ENCODE measurements around the gene CCDC63.
"Not testable (repeated sequence)": the region's sequence is repeated elsewhere in the genome, so short reads cannot be mapped to it uniquely, and the experiment has no call there.

The CCDC63 gene

DNA sequence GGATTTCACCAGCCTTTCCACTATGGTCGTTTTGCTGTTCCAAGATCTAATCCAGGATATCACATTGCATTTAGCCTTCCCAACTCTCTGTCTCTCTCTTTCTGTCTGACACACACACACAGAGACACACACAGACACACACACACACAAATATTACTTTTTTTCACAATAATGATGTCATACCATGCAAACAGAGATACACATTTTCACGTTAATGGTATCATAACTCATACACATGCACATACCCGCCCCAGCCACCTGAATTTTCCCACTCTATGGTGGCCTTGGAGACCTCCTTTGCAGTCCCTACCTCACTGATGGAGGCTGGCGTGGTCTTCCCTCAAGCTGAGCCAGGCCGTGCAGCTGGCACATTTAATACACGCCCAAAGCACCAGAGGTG, 80.8 kb downstream of the CCDC63 start:
- no peak for DNase-seq

DNA sequence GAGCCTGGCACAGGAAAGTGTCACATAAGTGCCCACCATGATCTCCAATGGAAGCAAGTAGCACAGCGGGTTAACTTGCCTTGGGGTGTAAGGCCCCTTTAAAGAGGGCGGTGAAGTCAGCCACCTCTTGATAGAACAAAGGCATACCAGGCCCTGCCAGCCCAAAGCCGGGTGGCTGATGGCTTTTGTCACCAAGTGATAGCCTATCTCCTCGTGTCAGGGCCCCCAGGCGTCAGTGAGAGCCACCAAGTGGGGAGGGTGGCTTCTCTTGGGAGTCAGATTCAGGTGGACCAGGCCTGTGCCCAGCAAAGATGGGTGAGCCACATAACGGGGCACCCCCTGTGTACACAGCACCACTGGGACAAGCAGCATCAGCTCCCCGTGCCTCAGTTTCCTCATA, 81.9 kb downstream of the CCDC63 start:
- DNase-seq = no peak

GRCh38 chr12:110929818-110930217, 83.0 kb downstream of the CCDC63 start:
- DNase-seq = no peak

DNA sequence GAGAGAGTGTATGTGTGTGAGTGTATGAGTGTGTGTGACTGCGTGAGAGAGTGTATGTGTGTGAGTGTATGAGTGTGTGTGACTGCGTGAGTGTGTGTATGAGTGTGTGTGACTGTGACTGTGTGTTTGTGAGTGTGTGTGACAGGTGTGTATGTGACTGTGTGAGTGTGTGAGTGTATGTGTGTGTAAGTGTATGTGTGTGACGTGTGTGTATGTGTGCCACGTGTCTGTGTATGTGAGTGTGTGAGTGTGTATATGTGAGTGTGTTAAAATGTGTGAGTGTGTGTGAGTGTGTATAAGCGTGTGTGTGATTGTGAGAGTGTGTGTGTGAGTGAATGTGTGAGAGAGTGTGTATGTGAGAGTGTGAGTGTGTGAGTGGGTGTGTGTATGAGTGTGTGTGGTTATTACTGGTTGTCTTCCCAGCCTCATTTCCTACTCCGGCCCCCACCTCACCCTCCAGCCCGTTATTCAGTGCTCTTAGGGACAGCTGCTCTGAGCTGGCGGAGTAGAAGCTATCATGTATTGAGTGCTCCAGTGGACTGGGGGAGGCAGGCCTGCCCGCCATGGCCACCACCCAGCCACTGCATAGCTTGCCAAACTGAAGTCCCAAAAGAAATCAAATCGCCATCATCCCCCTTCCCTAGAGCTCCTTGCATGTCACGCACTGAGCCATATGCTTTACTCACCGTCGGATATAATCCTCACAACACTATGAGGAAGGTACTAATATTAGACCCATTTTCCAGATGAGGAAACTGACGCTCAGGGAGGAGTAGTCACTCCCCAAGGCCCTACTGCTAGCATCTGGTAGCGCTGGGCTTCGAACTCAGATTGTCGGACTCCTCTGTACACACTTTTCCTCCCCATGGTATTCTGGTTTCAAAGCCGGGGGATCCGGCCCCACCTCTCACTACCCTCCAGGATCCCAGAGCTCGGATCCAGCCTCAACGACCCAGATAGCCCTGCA, 83.8 kb downstream of the CCDC63 start:
- no peak for DNase-seq

DNA sequence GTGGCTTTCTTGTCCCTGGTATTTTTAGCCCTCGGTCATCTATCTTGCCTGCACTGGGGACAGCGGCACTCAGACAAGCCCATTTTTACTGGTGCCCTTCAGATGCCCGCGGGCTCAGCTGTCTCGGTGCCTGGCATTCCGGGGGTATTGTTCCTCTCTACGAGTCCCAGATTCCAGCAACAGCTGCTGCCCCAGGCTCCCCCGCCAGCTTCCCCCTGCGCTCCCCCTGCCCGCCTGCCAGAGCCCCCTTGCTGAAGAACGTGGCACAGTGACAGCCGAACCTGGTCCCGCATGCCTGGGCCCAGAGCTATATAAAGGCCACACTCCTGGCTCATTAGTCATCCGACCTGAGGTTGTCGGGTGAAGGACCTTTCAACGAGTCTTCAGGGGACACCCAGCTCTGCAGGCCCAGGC, 84.5 kb downstream of the CCDC63 start:
- DNase-seq = no peak

- DNase-seq = no peak
Measured at GRCh38 chr12:110932046-110932445, 85.3 kb downstream of the CCDC63 start.

DNA sequence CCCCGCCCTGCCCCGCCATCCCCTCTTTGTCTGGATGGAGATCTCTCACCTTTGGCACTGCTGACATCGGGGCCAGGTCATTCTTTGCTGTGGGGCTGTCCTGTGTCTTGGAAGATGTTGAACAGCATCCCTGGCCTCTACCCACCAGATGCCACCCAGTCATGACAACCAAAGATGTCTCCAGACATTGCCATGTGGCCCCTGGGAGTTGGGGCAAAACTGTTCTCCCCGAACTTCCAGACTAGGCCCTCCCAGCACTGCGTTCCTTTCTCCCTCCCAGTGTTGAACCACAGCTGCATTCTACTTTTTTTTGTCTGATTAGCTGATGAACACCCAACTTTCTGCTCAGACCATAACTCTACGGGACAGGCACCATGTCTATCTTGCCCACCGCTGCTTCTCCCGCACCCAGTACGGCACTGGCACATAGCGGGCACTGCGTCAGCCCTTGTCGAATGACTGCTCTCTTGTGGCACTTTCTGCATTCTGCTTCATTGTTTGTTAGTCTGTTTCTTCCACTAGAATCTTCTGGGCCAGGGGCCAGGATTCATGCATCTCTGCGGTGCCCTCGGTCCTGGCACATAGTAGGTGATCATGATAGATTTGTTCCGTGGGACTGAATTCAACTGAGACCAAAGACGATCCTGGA, 86.7 kb downstream of the CCDC63 start:
- DNase-seq = no peak

DNA sequence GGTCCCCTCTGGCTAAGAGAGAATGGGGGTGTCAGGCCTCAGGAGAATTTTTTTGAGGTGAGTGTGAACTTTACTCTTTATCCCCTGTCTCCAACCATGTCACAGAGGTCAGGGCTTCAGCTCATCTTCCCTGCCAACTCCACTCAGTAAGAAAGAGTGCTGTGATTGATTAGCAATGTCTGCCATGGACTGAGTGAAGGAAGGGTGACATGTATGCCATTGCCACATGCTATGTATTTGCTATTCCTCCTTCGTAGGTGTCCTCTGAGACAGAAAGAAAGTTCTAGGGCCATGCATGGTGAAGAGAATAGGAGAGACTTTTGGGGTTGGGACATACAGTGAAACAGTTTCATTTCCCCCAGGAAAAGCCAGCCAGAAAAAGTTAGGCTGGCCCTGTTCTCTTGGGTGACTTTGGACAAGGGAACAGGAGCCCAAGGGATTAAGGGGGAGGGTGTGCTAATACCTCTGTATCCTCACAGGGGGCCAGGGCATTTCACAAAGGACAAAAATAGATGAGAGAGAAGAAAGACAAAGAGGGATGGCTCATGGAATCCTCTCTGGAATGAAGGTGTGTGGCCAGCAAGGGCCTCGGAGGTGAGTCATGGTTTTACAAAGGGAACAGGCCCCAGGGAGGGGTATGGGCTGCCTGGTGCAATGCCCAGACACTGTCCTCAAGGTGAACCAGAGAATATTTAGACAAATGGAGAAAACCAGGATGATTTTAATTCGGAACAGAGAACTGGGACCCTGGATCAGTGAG, 87.5 kb downstream of the CCDC63 start:
- no peak for DNase-seq

GRCh38 chr12:110935588-110935987, 88.8 kb downstream of the CCDC63 start:
- DNase-seq = no peak

DNA sequence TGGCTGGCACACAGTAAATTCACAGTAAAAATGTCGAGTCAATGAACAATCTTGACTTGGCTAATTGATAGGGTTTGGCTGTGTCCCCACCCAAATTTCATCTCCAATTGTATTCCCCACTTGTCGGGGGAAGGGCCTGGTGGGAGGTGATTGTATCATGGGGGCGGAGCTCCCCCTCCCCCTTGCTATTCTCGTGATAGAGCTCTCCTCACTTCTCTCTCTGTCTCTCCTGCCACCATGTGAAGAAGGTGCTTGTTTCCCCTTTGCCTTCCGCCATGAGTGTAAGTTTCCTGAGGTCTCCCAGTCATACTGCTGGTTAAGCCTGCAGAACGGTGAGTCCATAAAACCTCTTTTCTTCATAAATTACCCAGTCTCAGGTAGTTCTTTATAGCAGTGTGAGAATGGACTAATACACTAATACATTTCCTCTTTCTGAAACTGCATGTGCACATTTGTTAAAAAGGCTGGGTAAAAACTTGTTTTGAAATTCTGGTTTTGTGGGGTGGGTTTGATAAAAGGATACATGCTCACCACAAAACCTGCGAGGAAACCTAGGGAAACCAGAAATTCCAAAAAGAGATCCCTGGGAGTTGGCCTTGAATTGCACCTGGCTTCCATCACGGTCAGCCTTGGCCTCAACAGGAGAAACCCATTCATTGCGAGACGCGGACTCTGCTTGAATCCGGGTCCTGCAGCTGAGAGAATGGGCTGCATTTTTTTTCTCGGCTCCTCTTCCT, 89.7 kb downstream of the CCDC63 start:
- DNase-seq = no peak

DNA sequence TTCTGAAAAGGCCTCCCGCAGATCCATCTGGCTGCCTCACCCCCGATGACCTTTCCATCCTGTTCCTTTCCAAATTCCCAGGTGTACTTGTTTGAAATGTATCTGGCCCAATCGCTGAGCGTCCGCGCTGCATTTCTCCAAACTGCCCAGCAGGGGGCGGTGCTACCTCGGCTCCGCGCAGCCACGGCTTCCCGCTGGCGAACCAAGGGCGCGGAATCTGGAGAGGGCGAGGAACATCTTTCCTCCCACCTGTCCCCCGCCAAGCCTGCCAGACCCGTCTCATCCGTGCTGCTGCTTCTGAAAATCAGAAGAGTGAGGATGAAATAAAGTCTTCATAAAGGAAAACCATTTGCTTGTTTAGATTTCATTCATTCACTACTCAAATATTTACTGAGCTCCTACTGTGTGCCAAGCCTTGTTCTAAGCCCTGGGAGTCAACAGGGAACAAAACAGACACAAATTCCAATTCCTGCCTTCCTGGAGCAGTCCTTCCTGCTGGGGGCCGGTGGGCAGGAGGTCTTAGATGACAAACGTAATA, 90.4 kb downstream of the CCDC63 start:
- DNase-seq = peak; percentile 30

DNA sequence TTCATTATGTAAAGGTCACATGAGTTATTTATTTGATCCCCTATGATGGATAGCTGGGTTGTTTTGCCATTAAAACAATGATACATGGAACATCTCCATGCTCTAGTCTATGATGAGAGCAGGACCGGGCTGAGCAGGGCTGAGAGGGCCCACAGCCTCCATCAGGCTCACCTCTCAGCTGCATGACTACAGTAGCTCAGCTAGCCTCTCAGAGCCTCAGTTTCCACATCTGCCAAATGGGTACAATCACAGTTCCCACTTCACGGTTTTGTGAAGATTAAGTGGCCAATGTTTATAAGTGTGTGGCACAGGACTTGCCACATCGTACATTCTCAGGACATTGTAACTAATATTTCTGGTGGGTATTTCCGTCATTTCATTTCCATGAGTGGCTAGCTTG, 93.5 kb downstream of the CCDC63 start:
- no peak for DNase-seq

DNA sequence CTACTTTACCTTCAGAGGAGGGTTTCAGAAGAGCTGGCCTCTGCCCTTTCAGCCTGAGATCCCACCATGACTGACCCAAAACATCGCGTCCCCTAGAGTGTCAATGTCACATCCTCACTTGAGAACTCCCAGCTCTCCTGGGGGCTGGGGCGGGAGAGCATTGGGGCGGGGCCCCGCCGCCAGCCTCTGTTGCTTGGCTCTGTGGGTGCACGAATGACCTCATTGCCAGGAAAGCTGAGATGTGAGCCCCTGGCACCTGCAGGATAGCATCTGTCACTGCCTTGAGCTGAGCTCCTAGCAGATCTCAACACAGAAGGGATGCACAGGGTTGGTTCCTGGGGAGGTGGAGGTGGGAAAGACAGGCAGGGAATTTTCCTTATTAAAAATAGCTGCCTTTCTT, 94.1 kb downstream of the CCDC63 start:
- DNase-seq = no peak

DNA sequence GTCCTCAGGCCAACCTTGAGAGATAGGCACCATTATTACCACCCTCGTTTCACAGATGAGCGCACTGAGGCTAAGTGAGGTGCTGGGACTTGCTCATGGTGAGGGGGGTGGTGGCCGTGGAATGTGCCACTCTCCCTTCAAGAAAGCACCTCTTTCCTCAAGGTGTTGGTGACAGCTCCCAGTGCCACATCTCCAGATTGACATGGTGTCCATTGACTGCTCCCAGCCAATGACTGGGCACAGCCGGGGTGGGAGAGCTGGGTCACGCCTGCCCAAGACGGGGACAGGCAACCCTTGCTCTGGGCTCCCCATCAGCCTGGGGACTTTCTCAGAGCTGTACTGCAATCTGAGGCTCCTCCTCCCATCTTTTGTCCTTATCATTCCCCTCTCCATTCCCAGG, 94.6 kb downstream of the CCDC63 start:
- DNase-seq = no peak

DNA sequence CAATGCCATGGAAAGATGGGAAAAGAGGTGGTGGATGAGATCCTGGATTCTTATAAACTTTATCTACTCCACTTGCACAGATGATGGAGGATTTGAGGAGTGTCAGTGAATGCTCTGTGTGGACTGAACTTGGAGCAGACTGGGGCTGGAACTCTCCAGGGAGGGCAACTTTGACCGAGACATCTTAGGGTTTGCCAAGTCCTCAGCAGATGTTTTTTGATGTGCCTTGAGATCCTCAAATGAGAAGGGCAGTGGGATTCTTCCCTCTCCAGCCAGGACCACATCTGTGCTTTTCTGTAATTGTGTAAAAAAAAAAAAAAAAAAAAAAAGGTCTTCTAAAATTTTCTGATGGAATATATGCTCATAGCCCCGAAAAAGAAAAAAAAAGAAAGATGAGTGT, 96.6 kb downstream of the CCDC63 start:
- no peak for DNase-seq

DNA sequence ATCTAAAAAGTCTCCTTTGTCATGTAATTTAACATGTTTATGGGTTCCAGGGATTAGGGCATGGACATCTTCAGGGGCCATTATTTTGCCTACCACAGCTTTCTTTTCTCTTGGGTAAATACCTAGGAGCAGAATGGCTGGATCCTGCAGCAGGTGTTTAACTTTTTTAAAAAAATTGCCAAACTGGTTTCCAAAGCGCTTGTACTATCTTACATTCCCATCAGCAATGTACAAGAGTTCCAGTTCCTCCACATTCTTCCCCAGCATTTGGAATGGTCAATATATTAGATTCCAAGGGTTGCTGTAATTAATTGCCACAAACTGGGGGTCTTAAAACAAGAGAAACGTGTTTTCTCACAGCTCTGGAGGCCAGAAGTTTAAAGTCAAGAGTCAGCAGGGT, 101.3 kb downstream of the CCDC63 start:
- no peak for DNase-seq

GRCh38 chr12:110950466-110950865, 103.7 kb downstream of the CCDC63 start:
- not testable (repeated sequence) for DNase-seq

- DNase-seq = not testable (repeated sequence)
Measured at GRCh38 chr12:110950867-110951266, 104.1 kb downstream of the CCDC63 start.

All from activated effector memory CD4-positive, alpha-beta T cell treated with Interleukin-2 at 50 U/mL for 16 hours (primary cell).